Glomerular endothelial cell (primary cell): Measurements from ENCODE around the gene LRMDA. TPM values are rescaled to one million over a fixed set of nuclear protein-coding genes. Genes with fewer than 3 reads are reported as not detected.

ENCODE experiments used
- DNase-seq: peaks from one replicate; pipeline ENCODE4 v3.0.0-alpha.2; 2011; ENCODE audit warnings: low read depth, low spot score; ENCODE audit errors: extremely low read depth
- total RNA-seq: library from RNA; depleted of rRNA; stranded (reverse); fragments of >200 nt; gene quantifications from 2 replicates; pipeline ENCODE4 v1.2.3, GENCODE V29; 2015

The LRMDA gene
- total RNA-seq, 1 donor from 2014 or later: 25.7 TPM

- no peak for DNase-seq
Measured at GRCh38 chr10:75654772-75655171, 223.3 kb downstream of the LRMDA start.

DNA sequence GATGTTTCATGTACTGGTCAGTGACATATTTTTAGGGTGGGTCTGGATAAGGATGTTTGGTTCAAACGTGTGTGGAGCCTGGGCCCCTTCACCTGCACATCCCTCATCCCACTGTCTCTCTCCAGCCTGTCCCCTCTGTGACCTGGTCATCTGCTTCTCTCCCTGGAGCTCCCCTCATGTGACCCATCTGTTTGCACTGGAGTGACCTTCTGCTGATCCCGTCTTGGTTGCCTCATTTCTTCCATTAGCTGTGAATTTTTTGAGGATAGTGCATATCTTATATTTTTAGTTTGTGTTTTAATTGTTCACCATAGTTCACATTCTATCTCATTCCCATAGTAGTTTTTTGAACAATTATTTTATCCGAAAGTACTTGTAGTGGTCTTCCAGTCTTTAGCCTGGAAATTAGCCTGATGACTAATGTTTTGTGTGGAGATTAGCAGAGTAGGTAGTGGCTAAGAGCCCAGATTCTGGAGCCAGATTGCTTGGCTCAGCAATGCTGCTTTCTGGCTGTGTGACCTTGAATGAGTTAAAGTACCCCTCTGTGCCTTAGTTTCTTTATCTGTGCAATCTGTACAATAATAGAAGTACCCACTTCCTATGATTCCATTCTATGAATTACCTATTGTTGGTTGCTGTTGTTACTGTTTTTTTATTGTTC, 224.5 kb downstream of the LRMDA start:
- DNase-seq: peak; percentile 7

DNA sequence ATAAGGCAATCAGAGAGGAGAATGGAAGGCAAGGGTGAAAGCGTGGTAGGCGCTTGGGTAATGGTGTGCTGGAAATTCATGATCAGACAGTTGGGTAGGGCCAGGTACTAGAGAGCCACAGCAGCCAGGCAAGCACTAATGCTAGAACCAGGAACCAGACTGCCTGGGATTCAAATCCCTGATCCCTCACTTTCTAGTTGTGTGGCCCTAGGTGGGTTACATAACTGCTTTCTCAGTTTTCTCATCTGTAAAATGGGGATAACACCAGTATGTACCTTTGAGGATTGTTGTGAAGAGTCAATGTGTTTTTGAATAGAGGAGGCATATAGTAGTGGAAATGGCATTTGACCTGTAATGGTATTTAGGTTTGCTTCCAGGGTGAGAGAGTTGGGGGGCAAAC, 225.9 kb downstream of the LRMDA start:
- DNase-seq: no peak

DNA sequence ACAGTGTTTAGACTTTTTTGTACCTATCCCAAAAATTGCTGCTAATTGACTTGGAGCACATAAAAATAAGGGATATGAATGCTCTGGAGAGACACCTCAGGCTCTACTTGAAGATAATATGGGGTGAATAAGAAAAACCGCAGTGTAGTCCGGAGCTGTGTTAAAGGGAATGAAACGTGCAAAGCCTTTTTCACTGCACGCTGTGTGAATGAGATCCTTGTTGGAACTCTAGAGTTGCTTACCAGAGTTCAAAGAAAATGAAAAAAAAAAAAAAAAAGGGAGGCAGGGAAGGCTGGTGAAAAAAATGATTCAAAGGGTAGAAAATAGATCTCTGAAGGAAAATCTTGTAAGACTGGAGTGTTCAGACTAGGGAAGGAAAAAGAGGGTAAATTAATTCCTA, 226.6 kb downstream of the LRMDA start:
- no peak for DNase-seq

- no peak for DNase-seq
Measured at GRCh38 chr10:75658496-75658895, 227.1 kb downstream of the LRMDA start.

- DNase-seq: no peak
Measured at GRCh38 chr10:75658915-75659314, 227.5 kb downstream of the LRMDA start.

DNA sequence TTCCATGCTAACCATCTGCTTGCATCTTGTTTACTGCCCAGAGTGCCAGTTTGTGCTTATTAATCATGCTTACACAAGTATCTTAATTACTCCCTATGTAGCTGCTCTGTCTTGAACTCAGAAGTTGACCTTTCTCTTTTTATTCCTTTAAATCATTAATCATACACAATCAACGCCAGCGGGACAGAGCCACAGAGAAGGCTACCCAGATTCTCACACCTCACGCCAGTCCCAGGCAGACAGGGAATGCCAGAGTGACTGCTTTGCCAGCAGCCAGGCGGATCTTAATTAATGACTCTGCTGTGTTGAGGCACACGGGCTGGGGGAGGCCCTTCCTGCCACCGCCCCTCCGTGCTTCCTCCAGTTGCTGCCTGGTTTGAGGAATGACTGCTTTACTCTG, 229.4 kb downstream of the LRMDA start:
- DNase-seq: no peak

DNA sequence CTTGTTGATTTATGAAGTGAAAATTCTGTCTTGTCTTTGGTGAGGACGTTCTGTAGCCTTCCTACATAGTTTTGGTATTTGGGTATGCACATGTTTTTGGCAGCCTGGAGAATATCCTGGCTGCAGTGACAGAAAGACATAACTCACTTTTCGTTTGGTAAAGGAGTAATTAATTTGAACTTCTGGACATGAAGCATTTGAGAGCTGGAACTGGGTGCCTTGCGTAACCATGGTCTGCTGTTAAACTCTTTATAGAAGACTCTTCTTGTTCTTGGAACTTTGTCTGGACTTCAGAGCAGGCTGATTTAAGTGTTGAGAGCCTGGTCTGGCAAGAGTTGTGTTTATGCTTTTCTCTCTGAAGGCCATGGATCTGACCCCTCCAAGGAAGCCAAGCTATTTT, 231.3 kb downstream of the LRMDA start:
- no peak for DNase-seq

DNA sequence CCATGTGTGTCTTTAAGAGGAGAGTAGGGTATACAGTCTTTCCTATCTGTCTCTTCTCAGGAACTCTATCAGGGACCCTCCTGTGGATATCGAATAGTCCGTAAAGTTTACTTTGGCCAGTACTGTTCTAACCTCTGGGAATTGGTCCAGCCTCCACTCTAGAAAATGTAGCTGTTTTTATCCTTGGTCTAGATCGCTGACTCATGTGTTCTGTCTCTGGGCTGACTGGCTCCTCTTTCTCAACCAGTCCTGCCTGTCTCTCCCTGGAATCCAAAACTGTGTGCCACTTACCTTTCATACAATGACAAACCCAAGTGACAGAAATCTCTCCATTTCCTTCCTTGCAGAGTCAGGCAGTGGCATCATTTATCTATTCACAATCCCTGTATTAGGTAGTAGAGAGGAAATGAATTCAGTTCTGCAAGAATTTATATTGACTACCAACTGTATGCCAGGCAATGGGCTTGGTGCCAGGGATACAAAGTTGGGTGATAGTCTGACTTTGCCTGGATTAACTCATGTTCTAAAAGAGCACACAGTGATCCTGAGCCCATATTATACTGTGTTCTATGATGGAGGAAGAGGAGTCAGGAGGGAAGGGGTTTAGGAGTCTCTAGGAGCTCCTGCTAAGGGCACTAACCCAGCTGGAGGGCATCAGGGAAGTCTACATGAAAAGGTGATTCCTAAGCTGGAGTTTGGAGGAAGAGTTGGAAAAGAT, 232.7 kb downstream of the LRMDA start:
- DNase-seq: no peak

DNA sequence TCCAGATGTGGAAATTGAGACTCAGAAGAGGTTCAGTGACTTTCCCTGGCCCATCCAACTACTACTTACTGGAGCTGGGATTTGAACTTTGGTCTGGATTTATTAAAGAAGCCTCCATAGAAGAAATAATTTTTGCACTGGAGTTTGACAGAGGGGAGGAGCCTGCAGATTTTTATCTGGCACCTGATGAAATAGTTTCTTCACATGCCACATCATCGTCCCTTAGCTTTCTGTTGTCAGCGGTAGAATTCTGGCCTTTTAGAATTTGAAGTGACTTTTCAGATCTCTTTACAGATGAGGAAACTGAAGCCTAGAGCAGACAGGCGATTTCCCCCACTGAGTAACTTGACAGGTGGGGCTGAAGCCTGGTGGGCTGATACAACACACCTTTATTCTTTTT, 233.5 kb downstream of the LRMDA start:
- DNase-seq: no peak

GRCh38 chr10:75665707-75666106, 234.3 kb downstream of the LRMDA start:
- no peak for DNase-seq

GRCh38 chr10:75672111-75672671, 240.8 kb downstream of the LRMDA start:
- no peak for DNase-seq

DNA sequence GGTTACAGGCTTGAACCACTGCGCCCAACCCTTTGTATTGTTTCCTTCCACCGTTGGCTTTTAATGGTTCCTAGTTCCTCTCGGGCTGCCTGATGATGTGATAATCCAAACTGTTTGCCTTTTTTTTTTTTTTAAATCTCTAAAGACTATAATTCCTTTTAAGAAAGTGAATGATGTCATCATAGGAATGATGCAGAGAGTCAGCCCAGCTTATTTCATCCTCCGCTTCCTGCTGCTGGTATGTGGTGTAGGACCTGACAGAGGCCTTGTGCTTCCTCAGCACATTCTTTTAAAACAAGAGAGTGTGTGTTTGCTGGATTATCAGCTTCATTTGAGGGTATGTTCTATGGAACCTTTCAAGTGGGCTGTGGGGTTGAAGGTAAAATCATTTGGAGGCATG, 241.4 kb downstream of the LRMDA start:
- no peak for DNase-seq

DNA sequence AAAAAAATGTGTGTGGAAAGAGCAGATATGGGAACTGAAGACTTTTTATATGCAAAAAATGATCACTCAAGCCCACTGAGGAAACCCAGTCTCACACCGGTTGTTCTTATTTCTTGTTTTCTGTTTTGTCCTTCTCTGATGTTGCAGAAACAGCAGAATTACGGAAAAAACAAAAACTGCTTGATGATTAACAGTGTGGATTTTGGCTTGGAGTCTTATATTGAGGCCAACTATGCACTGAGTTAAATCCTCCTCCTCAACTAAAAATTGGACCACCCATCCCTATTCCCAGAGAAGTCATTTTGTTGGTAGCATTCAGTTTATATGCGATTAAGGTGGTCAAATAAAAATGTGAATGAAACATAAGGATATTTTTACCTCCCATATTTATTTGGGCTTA, 246.1 kb downstream of the LRMDA start:
- DNase-seq: no peak

- DNase-seq: no peak
Measured at GRCh38 chr10:75678527-75678926, 247.1 kb downstream of the LRMDA start.

GRCh38 chr10:75679536-75679935, 248.1 kb downstream of the LRMDA start:
- DNase-seq: no peak

- DNase-seq: no peak
Measured at GRCh38 chr10:75681334-75681733, 249.9 kb downstream of the LRMDA start.

DNA sequence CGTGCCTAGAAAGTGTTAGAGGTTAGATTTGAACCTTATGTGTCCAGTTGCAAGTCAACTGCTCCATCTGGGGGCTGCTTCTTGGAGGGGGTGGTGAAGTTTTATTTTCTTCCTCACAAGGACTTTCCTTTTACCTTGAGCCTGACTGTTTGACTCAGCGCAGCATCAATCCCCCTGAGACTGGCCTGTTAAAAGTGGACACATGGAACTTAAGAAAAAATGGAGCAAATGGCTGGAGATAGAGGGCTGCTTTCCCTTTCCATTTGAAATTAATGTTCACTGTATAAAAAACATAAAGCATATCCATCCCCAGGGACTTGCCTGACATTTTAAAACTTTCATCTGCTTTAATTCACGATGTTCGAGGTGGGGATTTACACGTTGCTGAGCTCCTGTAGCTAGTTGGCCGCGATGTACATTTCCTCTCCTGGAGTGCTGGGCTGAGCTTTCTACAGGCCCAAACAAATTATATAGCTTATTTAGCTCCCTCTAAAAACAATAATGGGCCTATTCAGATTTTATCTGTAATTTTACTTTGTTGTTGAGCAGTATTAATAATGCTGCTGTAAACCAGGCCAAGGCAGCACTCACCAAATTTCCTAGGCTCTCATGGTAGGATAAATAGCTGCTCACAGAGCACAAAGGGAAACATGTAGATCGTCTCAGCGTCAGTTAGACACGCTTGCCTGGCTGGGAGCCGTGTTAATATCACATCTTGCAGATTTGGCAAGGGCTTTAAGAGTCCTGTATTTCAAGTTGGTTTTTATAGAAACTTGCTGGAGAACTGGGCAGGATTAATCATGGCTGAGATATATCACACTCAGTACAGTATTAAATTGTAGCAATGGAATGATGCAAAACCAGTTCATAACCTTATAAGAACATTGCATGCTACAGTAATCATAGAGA, 251.5 kb downstream of the LRMDA start:
- no peak for DNase-seq

DNA sequence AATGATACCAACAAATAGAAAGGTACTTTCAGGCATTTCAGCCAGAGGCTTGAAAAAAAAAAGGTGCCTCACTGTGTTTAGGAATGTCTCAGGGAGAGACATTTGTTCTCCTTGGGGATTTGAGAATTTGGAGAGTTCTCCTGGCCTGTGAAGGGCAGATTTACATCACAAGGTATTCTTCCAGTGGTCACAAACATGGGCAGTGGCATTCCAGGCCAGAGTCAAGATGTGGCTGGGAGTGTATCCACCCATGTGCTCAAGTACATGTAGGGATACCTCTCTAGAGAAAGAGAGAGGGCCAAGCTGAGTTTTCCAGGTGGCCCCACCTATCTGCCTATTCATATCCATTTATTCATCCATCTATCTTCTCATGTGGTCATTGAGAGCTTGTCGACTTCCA, 253.8 kb downstream of the LRMDA start:
- no peak for DNase-seq

DNA sequence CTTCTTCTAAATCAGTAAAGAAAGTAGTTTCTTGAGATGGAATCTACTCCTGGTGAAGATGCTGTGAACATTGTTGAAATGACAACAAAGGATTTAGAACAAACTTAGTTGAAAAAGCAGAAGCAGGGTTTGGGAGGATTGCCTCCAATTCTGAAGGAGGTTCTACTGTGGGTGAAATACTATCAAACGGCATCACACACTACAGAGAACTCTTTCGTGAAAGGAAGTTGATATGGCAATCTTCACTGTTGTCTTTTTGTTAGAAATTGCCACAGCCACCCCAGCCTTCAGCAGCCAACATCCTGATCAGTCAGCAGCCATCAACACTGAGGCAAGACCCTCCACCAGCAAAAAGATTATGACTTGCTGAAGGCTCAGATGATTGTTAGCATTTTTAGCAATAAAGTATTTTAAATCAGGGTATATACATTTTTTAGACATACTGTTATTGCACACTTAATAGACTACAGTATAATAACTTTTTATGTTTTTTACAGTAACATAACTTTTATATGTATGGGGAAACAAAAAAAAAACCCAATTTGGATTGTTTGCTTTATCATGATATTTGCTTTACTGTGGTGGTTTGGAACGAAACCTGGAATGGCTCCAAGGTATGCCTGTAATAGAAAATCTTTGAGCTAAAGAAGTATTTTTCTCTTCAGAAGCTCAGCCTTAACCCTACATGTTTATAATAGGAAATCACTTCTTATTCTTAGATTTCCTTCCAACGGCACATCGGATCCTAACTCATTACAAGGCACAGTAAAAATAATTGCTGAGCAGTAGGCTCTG, 257.3 kb downstream of the LRMDA start:
- DNase-seq: no peak
